ENCODE results near the gene FOXN3.

DNA sequence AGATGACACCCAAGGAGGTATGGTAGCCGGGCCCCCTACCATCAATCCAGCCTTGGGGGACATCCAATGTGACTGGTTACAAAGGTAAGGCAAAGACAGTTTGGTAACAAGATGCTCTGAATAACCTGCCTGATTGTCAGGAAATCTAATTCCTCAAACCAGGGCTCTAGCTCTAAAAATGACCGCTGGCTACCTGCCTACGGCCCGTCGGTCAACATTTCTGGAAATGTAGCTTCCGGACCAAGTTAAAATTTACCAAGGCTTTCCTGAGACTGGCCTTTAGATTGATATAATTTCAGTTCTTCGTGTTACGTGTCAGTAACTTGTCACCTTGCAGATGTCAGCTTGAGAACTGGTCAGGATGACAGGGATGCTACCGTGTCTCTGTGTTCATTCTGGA, 34.2 kb upstream of the FOXN3 start:
- TF ChIP-seq, protein P1, sequence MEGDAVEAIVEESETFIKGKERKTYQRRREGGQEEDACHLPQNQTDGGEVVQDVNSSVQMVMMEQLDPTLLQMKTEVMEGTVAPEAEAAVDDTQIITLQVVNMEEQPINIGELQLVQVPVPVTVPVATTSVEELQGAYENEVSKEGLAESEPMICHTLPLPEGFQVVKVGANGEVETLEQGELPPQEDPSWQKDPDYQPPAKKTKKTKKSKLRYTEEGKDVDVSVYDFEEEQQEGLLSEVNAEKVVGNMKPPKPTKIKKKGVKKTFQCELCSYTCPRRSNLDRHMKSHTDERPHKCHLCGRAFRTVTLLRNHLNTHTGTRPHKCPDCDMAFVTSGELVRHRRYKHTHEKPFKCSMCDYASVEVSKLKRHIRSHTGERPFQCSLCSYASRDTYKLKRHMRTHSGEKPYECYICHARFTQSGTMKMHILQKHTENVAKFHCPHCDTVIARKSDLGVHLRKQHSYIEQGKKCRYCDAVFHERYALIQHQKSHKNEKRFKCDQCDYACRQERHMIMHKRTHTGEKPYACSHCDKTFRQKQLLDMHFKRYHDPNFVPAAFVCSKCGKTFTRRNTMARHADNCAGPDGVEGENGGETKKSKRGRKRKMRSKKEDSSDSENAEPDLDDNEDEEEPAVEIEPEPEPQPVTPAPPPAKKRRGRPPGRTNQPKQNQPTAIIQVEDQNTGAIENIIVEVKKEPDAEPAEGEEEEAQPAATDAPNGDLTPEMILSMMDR (IDR thresholded peaks at IDR 0.05; ENCODE audit: insufficient read depth, low read length), result no peak
- TF ChIP-seq POLR2AphosphoS5 (IDR thresholded peaks at IDR 0.05; ENCODE audit: low read depth) (no peak), GABPA (IDR thresholded peaks at IDR 0.05; ENCODE audit: low read depth) (no peak), SPI1 (IDR thresholded peaks at IDR 0.05; ENCODE audit: borderline replicate concordance, low read depth) (no peak)
- TF ChIP-seq, protein P2, sequence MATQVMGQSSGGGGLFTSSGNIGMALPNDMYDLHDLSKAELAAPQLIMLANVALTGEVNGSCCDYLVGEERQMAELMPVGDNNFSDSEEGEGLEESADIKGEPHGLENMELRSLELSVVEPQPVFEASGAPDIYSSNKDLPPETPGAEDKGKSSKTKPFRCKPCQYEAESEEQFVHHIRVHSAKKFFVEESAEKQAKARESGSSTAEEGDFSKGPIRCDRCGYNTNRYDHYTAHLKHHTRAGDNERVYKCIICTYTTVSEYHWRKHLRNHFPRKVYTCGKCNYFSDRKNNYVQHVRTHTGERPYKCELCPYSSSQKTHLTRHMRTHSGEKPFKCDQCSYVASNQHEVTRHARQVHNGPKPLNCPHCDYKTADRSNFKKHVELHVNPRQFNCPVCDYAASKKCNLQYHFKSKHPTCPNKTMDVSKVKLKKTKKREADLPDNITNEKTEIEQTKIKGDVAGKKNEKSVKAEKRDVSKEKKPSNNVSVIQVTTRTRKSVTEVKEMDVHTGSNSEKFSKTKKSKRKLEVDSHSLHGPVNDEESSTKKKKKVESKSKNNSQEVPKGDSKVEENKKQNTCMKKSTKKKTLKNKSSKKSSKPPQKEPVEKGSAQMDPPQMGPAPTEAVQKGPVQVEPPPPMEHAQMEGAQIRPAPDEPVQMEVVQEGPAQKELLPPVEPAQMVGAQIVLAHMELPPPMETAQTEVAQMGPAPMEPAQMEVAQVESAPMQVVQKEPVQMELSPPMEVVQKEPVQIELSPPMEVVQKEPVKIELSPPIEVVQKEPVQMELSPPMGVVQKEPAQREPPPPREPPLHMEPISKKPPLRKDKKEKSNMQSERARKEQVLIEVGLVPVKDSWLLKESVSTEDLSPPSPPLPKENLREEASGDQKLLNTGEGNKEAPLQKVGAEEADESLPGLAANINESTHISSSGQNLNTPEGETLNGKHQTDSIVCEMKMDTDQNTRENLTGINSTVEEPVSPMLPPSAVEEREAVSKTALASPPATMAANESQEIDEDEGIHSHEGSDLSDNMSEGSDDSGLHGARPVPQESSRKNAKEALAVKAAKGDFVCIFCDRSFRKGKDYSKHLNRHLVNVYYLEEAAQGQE (IDR thresholded peaks at IDR 0.05; ENCODE audit: insufficient replicate concordance, low read depth), result no peak

Data from HL-60 (cell line).